ENCODE measurements around the gene CCIN.

GRCh38 chr9:36177571-36177970 is 8.4 kb downstream of the CCIN start:
- TF ChIP-seq ZNF274 (IDR thresholded peaks at IDR 0.05; ENCODE audit: low read depth, low read length) (no peak), SUZ12 (IDR thresholded peaks at IDR 0.05; ENCODE audit: extremely low read depth, insufficient read depth, insufficient read length) (no peak), YY1 (IDR thresholded peaks at IDR 0.05; ENCODE audit: insufficient read depth, insufficient read length) (no peak)
